HG02678 (cell line): ENCODE results near the gene CYTH3.
"Not testable (repeated sequence)": the region's sequence is repeated elsewhere in the genome, so short reads cannot be mapped to it uniquely, and the experiment has no call there.

Experiments used
- ATAC-seq: cut with Tn5 transposase; IDR thresholded peaks from one replicate; pipeline ENCODE4 v1.9.1; 2021; ENCODE audit warnings: mild to moderate bottlenecking, moderate library complexity; ENCODE audit not compliant: unreplicated experiment

The CYTH3 gene

DNA sequence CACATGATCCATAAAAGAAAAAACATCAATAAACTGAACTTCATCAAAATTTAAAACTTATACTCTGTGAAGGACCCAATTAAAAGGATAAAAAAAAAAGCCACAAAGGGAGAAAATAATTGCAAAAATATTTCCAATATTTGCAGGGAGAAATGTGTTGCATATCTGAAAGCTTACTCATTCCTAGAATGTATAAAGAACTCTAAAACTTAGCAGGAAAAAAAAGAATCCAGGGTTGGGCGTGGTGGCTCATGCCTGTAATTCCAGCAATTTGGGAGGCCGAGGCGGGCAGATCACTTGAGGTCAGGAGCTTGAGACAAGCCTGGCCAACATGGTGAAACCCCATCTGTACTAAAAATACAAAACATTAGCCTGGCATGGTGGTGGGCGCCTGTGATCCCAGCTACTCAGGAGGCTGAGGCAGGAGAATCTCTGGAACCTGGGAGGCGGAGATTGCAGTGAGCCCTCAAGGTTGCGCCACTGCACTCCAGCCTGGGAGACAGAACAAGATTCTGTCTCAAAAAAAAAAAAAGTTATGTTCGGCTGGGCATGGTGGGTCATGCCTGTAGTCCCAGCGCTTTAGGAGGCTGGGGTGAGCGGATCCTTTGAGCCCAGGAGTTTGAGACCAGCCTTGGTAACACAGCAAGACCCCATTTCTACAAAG is 11.1 kb upstream of the CYTH3 start:
- not testable (repeated sequence) for ATAC-seq

DNA sequence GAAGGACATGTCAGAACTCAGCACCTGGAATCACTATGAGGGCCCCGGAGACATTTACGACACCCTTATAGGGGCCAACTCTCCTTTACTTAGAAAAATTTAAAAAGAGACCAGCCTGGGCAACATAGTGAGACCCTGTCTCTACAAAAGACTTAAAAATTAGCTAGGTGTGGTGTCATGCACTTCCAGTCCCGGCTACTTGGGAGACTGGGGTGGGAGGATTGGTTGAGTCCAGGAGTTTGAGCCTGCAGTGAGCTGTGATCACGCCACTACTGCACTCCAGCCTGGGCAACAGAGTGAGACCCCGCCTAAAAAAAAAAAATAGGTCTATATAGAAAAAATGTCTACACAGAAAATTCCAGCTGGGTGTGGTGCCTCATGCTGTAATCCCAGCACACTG is 7.5 kb upstream of the CYTH3 start:
- no peak for ATAC-seq

DNA sequence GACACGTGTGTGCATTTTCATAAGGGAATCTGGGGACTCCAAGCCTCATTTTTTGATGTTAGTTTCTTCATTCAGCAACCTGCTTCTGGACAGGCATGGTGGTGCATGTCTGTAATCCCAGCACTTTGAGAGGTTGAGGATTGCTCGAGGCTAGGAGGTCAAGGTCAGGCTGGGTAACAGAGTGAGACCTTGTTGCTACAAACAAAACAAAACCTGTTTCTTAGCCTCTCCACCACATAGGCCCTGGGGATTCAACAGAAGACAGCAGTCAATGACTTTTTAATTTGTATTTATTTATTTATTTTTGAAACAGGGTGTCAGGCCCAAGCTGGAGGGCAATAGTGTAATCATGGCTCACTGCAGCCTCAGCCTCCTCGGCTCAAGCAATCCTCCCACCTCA is 6.9 kb upstream of the CYTH3 start:
- no peak for ATAC-seq

DNA sequence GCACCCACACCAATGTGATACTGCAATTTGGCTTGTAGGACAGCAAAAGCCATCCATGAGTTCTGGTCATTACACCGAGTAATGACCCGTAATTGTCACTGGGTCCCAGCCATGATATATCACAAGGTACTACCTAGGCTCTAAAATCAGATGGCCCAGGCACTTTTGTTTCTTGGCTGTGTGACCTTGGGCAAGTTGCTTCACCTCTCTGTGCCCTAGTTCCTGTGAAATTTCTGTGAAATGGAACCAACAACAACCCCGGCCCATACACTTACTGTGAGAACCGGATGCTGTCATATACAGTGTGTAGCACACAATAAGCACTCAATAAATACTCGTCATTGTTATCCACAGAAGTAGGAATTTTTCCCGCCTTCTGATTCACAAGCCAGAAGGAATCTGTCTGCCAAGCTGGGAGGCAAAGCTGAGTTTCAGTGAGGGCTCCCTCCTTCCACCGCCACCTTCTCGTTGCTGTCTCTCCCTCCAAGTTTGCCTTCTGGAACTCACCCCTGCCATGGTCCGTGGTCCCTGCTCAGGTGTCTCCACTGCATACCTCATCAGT is 6.4 kb upstream of the CYTH3 start:
- ATAC-seq: no peak

DNA sequence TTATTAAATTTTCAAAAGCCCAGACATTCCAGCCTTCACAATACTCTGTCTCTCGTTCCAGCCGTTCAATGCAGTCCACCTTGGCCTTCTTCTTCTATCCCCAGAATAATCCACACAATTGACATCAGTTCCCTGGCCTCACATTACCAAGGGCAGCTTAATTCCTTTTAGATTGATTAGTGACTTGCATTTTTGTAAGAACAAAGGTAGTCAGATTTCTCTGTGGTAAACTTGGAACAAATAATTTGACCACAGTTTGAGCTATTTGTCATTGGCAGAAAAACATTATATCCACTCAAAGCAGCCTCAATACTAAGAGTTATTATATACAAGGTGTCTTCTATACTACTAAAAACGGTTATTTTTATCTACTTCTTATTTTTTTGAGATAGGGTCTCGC is 5.1 kb upstream of the CYTH3 start:
- no peak for ATAC-seq

DNA sequence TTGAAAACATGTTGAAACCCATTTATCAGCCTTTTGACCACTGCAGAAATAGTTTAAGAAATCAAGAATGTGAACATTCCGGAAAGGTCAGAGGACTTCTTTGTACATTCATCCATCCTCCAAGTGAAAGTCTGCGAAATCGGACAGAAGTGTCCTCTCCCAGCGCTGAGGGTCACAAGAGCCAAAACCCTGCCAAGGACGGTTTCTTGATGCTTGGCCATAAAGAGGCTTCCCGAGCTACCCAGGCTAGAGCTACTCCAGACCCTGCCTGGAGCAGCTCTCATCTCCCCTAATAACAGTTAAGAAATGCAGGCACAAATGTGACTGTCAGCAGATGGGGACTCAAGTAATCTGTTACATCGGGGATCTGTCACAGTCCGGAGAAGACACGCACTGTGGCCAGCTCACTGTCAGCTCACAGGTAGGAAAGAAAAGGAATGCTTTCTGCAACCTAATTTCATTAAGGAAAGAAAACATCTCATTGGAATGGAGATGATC is 4.5 kb upstream of the CYTH3 start:
- no peak for ATAC-seq

DNA sequence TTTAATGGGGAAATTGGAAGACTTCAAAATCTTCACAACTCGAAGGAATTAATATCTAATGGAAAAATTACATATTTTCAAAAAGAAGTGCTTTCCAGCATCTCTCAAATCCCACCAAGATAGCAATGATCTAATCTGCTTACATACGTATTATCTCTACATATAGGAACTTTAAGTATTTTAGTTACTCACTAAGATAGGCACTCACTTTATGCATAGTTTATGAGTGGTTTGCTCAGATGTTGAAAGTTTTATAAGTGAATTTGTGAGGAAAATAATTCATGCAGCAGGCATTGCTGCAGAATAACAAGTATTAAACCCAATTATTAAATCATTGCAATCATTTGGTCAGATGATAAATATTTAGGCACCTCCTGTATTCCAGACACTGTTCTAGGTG is 2.3 kb upstream of the CYTH3 start:
- no peak for ATAC-seq

DNA sequence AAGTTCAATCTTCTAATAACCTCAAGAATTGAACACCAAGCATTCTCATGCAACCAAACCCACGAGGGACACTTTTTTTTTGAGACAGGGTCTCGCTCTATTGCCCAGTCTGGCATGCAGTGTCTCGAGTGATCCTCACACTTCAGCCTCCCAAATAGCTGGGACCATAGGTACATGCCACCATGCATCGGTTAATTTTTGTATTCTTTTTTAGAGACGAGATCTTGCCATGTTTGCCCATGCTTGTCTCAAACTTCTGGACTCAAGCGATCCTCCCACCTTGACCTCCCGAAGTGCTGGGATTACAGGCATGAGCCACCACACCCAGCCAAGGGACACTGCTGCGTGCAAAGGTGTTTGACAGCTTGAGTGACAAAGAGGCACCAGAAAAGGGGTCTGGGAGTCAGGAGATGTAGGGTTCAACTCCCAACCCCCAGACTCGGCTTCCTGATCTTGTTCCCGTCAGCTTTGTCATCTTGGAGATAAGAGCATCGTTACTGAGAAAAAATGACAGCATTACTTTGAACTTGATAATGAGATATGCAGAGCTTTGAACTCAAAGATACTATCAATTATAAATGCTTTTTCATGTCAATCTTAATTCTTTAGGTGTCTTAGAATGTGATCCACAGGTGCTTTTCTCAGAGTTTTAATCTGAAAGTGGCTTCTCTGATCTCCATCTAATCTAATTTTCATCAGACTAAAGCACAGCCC is 1.6 kb upstream of the CYTH3 start:
- ATAC-seq: no peak

DNA sequence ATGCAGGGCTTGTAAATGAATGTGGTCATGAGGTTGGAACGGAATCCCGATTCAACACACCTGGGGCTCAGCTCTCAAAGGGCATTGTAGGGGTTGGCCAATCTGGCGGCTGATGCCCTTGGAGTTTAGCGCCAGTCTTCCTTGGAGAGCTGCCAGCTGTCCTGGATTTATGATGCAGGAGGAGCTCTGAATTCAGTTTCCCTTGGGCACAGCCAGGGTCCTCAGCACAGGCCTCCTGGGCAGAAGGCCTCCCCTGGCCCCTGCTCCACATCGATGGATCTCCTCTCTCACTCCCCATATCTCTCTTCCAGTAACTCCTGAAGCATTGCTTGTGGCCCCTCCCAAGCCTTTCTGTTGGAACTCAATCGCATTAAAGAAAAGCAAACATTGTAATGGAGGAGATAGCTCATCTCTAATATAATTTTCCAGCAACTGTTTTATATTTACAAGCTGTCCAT is 985 bp upstream of the CYTH3 start:
- ATAC-seq: no peak

DNA sequence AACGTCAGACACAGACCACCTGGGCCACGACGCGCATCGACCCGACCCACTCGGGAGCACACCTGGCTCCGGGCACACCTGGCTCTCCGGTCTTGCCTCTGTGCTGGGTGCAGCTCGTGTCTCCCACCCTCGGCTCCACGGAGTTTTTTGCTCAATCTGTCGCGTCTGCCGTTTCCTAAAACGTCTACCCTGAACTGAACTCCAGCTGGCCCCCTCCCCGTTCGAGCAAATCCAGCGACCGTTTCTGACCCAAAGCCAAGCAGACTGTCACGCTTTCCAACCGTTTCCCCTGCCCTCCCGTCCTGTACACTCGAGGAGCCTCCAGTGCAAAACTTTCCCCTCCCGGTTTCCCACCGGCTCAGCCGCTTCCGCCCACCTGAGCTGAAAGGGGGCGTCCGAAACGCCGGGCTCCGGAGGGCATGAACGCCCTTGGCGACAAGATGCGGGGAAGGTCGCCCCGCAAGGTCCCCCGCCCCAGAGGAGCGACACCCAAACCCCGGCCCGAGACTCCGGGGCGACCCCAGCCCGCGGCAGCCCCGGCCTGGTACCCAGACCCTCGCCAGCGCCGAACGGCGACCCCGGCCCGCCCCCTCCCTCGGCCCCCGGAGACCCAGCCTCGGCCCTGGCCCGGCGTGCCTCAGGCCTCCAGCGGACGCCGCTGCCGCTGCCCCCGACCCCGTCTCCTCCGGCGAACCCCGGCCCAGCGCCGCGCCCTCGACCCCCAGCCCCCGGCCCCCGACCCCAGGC is 557 bp downstream of the CYTH3 start:
- ATAC-seq: peak; percentile 22

DNA sequence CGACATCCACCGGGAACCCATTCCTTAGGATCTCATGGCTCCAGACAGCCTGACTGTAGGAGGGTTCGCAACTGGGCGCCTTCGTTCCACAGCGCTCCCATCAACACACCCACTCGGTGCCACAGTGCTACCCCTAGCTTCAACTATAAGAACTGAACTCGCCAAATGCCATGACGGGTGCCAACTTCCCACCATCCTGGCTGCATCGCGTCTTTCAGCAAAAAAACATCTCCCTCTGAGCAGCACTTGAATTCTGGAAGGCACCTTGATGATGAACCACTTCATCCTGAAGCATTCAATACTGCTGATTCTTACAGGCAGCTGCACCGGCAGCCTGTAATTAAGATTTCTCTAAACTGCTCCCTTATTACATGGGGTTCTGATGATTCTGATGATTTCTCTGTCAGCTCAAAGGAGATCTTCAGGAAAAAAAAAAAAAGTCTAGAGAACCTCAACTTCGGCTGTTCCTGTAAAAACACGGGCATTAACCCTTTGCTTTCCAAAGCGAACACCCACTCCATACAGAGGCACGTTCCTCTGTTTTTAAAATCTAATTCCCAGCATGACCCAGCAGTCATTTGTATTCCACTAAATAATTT is 1.3 kb downstream of the CYTH3 start:
- peak; percentile 45 for ATAC-seq

DNA sequence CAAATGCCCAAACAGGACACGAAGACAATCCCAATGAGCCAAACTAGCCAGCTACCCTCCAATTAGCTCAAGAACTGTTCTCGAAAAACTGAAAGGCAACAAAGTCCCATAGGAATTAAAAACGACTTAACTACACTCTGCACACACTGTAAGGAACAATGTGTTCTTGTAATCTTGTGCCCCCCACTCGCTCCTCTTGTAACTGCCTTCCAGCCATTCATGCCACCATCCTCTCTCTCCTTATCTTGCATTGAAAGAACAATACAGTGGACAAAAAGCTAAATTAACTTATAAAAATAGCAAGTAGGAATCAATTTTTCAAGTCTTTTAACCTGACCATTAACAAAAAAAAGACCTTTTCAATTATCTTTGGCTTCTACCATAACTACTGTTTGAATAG is 2.9 kb downstream of the CYTH3 start:
- no peak for ATAC-seq

DNA sequence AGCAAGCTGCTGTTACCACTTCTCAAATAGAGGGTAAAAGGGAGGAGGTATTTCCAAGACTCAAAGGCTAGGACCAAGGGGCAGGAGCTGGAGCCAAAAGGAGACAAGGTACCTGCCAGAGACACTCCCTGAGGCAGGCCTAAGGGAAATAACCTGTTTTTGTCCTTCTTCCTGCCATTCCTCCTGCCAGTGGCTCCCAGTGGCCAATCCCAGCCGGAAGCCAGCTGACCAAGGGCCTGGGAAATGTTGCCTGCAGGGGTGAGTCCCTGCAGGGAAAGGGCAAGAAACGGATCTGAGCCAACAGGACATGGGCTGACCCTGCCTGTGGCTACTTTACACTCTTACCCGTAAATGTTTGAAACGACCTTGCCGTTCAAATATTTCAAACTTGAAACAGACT is 3.5 kb downstream of the CYTH3 start:
- no peak for ATAC-seq

DNA sequence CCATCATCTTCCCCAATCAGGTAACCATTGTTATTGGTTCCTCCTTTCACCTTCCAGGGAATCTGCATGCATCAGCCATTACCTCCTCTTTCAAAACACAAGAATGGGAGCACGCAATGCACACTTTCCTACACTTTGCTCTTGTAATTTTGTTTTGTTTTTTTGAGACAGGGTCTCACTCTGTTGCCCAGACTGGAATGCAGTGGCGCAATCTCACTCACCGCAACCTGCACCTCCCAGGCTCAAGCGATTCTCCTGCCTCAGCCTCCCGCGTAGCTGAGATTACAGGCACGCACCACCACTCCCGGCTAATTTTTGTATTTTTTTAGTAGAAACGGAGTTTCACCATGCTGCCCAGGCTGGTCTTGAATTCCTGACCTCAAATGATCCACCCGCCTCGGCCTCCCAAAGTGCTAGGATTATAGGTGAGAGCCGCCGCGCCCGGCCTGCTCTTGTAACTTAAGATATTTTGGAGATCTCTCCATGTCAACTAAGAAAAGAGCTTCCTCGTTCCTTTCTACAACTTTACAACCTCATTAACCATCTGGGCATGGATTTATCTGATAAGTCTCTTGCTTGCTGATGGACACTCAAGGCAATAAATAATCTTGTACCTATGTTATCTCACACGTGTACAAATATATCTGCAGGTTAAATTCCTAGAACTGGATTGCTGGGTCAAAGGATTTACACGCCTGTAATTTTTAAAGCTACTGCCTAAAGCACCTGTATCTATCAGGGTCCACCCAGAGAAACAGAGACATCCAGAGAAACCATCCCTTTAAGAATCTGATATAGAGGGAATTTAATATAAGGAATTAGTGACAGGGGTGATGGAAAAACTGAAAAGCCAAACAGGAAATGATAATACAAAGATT is 4.2 kb downstream of the CYTH3 start:
- ATAC-seq: no peak

DNA sequence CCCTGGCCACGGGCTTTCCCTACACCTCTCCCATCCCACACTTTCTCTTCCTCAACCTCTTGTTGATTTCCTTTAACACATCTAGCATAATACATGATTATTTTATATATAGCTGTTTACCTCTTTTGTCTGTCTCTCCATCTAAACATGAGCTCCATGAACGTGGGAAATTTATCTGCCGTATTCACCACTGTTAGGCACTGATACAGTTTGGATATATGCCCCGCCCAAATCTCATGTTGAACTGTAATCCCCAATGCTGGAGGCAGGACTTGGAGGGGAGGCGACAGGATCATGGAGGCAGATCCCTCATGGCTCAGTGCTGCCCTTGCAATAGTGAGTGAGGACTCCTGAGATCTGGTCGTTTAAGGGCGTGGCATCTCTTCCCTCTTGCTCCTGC is 5.7 kb downstream of the CYTH3 start:
- no peak for ATAC-seq

DNA sequence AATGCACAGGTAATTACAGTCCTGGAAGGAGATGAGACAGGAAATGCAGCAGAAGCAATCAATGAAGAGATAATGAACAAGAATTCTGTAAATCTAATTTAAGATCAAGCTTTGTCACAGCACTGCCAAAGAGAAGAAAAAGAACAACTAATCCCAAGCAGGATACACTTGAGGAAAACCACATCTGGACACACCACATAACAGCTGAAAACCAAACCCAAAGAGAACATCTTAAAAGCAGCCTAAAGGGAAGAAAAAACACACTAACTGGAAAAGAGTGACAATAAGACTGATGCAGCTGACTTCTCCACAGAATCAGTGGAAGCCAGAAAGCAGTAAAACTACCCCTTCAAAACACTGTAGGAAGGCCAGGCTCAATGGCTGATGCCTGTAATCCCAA is 10.2 kb downstream of the CYTH3 start:
- no peak for ATAC-seq

DNA sequence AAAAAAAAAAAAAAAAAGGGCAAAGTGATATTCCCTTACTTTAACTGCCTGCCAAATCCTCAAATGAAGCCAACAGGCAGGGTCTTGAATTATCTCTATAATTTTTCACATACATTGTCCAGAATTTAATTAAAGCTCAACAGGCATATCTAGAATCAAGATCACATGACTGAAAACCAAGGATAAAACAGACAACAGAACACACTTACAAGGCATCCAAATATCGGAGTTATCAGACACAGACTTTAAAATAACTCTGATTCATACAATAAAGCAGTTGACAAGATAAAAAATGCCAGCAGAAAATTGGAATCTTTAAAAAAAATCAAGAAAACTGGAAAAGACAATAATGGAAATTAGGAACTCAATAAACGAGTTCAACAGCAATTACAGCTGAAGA is 10.7 kb downstream of the CYTH3 start:
- ATAC-seq: no peak

DNA sequence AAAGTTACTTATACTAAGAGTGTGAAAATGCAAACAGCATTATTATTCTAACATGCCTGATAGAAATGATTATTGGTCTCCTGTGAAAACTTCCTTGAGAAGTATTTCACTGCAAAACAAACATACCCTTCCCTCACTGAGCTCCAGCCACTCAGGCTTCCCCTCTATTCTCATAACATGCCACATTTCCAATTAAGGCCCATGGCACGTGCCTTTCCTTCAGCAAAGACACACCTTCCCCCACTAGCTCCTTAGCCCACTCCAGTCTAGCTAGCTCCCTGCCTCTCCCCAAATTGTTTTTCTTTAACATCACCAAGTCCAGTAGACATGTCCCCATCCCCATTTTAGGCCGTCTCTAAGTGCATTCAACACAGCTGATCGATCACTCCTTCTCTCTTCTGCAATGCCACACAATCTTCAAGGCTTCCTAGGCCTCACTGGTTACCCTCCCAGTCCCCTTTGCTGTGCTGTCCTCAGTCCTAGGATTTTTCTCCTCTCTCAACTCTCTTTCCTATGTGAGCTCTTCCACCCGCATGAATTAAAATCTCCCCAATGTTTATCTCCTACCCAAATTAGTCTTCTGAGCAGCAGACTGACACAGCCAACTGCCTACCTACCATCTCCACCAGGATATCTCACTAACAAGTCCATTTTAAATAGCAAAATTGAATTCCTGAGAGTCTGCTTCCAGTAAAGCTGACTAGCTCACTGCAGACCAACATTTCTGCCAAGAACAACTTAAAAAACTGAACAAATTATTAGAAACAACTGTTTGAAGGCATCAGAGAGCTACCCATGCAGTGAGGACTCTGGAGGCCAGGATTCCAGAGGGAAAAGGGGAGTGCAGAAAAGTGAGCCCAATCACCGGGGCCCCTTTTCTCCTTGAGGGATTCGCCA is 11.9 kb downstream of the CYTH3 start:
- ATAC-seq: no peak

DNA sequence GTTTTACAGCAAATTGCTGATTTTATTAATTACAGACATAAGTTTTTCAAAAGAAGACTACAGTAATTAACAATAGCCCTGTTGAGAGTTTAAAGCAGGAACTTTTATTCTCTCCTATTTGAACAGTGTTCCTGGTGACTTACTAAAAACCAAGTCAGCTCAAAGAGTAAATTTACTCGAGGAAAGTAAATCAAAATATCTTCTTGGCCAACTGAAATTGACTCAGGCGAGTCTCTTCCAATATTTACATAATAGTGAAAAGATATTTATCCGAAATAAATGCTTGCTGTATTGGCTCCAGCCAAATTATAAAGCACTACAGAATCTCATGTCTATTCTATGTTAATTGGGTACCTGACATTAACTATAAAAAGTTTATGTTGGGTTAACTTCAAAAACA is 13.2 kb downstream of the CYTH3 start:
- no peak for ATAC-seq
